VCaP (cell line): ENCODE data around the gene IDUA.

Experiments used
- H3K27ac ChIP-seq: fragments of 450-650 bp; 2 replicates; pipeline ENCODE4 v1.5.1; 2017
- CTCF ChIP-seq: fragments of 450-650 bp; conservative IDR thresholded peaks from 2 replicates; pipeline ENCODE4 v1.5.1; 2017; ENCODE audit warnings: mild to moderate bottlenecking, moderate library complexity

IDUA gene

GRCh38 chr4:985123-985830 is 1.6 kb upstream of the IDUA start:
- H3K27ac ChIP-seq, result peak overlapping the region; percentile 88
- TF ChIP-seq CTCF, result no peak

DNA sequence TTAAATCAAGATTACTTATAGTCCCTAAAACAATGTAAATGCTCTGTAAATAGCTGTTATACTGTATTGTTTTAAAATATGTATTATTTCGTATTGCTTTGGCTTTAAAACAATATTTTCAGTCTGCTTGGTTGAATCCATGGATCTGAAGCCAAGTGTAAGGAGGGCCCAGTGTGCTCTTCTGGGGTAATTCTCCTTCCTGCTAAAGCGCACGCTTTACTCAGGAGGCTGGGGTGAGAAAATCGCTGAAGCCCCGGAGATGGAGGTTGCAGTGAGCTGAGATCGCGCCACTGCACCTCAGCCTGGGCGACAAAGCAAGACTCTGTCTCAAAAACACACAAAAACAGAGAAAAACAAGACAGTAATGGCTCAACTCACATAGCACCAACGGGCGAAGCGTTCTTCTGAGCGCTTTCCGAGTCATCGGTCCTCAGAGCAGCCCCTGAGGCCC is 391 bp upstream of the IDUA start:
- H3K27ac ChIP-seq, result peak overlapping the region; percentile 88

GRCh38 chr4:987624-988513 is 1.0 kb downstream of the IDUA start:
- peak overlapping the region; percentile 88 for H3K27ac ChIP-seq
- TF ChIP-seq CTCF, result no peak

More for the DNA sequence above, 391 bp upstream of the IDUA start:
- no peak for TF ChIP-seq CTCF

DNA sequence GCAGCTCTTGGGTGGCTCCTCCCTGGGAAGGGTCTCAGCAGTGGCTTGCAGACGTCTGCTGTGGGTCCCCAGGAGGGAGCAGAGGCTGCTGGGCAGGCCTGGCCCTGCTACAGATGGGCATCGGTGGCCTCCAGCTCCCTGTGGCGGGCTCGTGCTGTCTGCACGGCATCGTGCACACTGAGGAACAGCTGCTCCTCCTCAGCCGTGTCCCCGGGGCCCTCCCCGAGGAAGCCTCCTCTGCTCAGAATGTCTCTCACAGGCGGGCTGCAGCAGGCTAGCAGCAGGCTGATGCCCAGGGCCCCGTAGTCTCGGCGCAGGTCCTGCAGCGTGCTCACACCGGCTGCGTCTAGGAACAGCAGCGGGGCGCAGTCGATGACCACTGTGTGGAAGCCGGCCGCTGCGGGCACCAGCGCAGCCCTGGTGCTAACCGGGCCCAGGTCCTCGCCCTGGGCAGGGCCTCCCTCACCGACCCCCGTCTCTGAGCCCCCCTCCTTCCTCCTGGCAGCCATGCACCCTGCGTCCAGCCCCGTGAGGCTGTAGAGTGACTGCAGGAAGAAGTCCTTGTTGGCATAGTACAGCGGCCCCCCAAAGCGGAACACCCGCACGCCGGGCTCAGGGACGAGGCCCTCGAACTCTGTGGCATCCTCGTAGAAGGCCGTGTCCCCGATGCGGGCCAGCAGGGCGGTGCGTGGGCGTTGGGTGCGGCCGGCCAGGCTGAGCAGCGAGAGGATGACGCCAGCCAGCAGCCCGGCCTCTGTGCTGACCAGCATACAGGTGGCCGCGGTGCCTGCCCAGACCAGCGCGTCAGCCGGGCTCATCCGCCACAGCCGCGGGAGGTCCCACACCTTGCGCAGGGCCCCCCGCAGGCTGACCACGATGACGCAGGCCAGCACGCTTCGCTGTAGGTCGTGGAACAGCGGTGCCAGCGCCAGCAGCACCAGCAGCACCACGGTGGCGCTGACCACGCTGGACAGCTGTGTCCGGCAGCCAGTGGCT is 2.2 kb downstream of the IDUA start:
- TF ChIP-seq CTCF, result no peak
- H3K27ac ChIP-seq, result no peak overlapping the region; the same call in 1 of the 2 replicates

DNA sequence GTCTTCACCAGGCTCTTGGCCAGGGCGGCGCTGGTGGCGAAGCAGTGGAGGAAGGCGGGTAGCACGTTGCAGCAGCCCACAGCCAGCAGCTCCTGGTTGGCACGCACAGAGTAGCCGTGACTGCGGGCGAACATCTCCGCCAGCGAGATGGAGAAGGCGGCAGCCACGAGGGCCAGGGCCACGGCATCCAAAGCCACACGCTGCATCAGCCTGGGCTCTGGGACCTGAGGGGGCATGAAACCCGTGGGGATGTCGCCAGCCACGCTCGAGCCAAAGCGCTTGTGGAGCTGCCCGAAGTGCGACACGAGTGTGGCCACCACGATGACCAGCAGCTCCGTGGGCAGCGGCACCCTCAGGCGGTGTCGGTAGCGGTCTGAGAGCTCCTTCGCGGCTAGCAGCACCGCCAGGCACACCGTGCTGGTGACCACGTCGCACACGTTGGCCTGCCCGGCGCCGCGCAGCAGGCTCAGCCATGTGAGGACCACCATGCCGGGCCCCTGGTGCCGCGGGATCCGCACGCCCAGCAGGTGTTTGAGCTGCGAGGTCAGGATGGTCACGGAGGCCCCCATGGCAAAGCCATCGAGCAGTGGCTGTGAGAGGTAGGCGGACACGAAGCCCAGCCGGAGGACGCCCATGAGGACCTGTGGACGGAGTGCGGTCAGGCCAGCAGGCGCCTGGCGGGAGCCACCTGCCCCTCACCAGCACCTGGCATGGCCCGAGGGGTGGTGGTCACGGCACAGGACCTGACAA is 3.1 kb downstream of the IDUA start:
- no peak for TF ChIP-seq CTCF

GRCh38 chr4:990746-991367 is 4.0 kb downstream of the IDUA start:
- H3K27ac ChIP-seq, result no peak overlapping the region; the same call in 1 of the 2 replicates
- no peak for TF ChIP-seq CTCF

More for the DNA sequence above, 3.1 kb downstream of the IDUA start:
- no peak overlapping the region for H3K27ac ChIP-seq
